GM19043 (cell line): ENCODE measurements around the gene CCER1.
"Not testable (repeated sequence)": the region's sequence is repeated elsewhere in the genome, so short reads cannot be mapped to it uniquely, and the experiment has no call there.

Experiments
- ATAC-seq: cut with Tn5 transposase; IDR thresholded peaks from one replicate; pipeline ENCODE4 v1.9.1; 2021; ENCODE audit warnings: low read depth; ENCODE audit not compliant: unreplicated experiment

Gene CCER1

GRCh38 chr12:90954921-90955320 lies at the start of gene CCER1:
Gene CCER1, minus strand, starts transcription at chr12:90955176. Its CDS starts 434 bp downstream, at chr12:90954742.
- ATAC-seq = no peak

GRCh38 chr12:91003737-91004136 lies 48.8 kb upstream of the CCER1 start:
- ATAC-seq = no peak

- ATAC-seq = no peak
These were observed 46.3 kb upstream of the CCER1 start for GRCh38 chr12:91001306-91001705.

- ATAC-seq = no peak
These were observed 45.0 kb upstream of the CCER1 start for GRCh38 chr12:90999966-91000365.

- no peak for ATAC-seq
These were observed 44.6 kb upstream of the CCER1 start for GRCh38 chr12:90999527-90999926.

GRCh38 chr12:90995010-90995409 lies 40.0 kb upstream of the CCER1 start:
- no peak for ATAC-seq

- no peak for ATAC-seq
These were observed 37.0 kb upstream of the CCER1 start for GRCh38 chr12:90991952-90992465.

- no peak for ATAC-seq
These were observed 35.6 kb upstream of the CCER1 start for GRCh38 chr12:90990611-90991010.

- no peak for ATAC-seq
These were observed 34.7 kb upstream of the CCER1 start for GRCh38 chr12:90989686-90990111.

GRCh38 chr12:90987520-90987919 lies 32.5 kb upstream of the CCER1 start:
- no peak for ATAC-seq

- ATAC-seq = no peak
These were observed 32.1 kb upstream of the CCER1 start for GRCh38 chr12:90987101-90987500.

GRCh38 chr12:90985331-90985730 lies 30.4 kb upstream of the CCER1 start:
- ATAC-seq = not testable (repeated sequence)

GRCh38 chr12:90984114-90984513 lies 29.1 kb upstream of the CCER1 start:
- ATAC-seq = no peak

- no peak for ATAC-seq
These were observed 27.2 kb upstream of the CCER1 start for GRCh38 chr12:90982170-90982569.

GRCh38 chr12:90979951-90980350 lies 25.0 kb upstream of the CCER1 start:
- ATAC-seq = no peak

GRCh38 chr12:90979019-90979418 lies 24.0 kb upstream of the CCER1 start:
- no peak for ATAC-seq

- peak; percentile 81 for ATAC-seq
These were observed 23.3 kb upstream of the CCER1 start for GRCh38 chr12:90978117-90978770.

- ATAC-seq = no peak
These were observed 22.2 kb upstream of the CCER1 start for GRCh38 chr12:90977224-90977623.

GRCh38 chr12:90974286-90974685 lies 19.3 kb upstream of the CCER1 start:
- no peak for ATAC-seq

- ATAC-seq = no peak
These were observed 17.2 kb upstream of the CCER1 start for GRCh38 chr12:90972226-90972625.

- no peak for ATAC-seq
These were observed 15.9 kb upstream of the CCER1 start for GRCh38 chr12:90970911-90971310.

GRCh38 chr12:90970471-90970870 lies 15.5 kb upstream of the CCER1 start:
- ATAC-seq = no peak

- no peak for ATAC-seq
These were observed 14.9 kb upstream of the CCER1 start for GRCh38 chr12:90969851-90970250.
